ENCODE data around the gene SCN10A. TPM values are rescaled to one million over a fixed set of nuclear protein-coding genes. Genes with fewer than 3 reads are reported as not detected.

Gene SCN10A
- total and polyA plus RNA-seq, 9 of the 15 experiments (the other 6 are each of a cell fraction or from before 2014, with no cell fraction given): not detected

DNA sequence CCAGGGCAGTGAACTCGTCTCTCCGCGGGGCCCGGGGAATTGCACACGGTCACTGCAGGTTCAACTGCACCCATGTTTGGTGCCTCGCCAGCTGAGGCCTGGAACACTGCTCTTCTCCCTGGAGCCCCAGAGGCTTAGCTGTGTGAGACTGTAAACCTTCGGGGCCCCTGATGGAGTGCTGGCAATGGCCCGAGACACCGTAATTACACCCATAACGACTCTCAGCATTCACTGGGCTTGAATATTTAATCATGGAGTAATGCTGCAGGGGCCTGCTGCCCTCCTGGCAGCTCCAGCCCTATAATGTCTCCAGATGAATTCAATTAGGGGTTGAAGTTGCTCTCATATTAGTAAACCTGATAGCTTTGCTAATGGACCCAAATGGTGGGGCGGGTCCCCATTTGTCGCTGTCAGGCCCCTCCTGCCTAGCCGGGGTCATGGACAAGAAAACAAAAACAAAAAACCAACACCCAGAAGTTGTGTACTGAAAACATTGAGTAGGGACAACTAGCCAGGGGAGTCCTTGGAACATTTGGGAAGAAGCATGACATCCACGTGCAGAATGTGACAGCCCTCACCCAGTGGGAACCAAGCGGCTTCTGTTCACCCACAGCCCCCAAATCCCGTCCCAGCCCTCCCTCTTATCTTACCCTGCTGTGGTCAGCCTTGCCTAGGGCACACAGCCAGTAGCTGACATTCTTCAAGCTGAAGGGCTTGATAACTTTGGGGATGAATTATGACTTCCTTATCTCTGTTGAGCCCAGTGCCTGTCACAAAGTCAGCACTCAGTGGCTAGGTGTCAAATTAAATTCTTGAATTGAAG is 92.2 kb downstream of the SCN10A start (continued):
- TF ChIP-seq ZBTB2 (IDR thresholded peaks at IDR 0.05) (peak; percentile 86), CXXC5 (CRISPR knock-in tag; IDR thresholded peaks at IDR 0.05) (peak; percentile 68), CBFA2T2 (conservative IDR thresholded peaks at IDR 0.05) (peak; percentile 98), STAT5A (IDR thresholded peaks at IDR 0.05; ENCODE audit: borderline replicate concordance, low read length) (peak; percentile 95), POLR2AphosphoS5 (IDR thresholded peaks at IDR 0.05; ENCODE audit: control insufficient read depth, insufficient read depth, low read depth, low read length) (peak; percentile 98), FOSL1 (tag; conservative IDR thresholded peaks at IDR 0.05) (peak; percentile 86), KDM4B (IDR thresholded peaks at IDR 0.05; ENCODE audit: borderline replicate concordance in 2 of 2, low read depth in 1 of 2) (peak in 1 of 2 experiments; percentile 80; a peak in 1 of 4 replicates), FOXJ2 (tag; IDR thresholded peaks at IDR 0.05) (peak; percentile 89), NELFE (IDR thresholded peaks at IDR 0.05; ENCODE audit: insufficient read depth, insufficient read length) (no peak), CTBP1 (IDR thresholded peaks at IDR 0.05; ENCODE audit: borderline replicate concordance) (peak; percentile 92), KLF10 (CRISPR knock-in tag; IDR thresholded peaks at IDR 0.05) (no peak), SMARCE1 (IDR thresholded peaks at IDR 0.05) (peak; percentile 98), RAD51 (IDR thresholded peaks at IDR 0.05; ENCODE audit: borderline replicate concordance, low read depth) (peak; percentile 26; the same call in 1 of the 2 replicates), MAZ (CRISPR knock-in tag; conservative IDR thresholded peaks at IDR 0.05 in 1 of 2, IDR thresholded peaks at IDR 0.05 in 1 of 2) (peak; percentile 37 to 82; a peak in 3 of 4 replicates), HOXB6 (CRISPR knock-in tag; IDR thresholded peaks at IDR 0.05; ENCODE audit: borderline replicate concordance) (no peak), ZNF146 (CRISPR knock-in tag; IDR thresholded peaks at IDR 0.05; ENCODE audit: unreplicated experiment) (no peak), ZEB2 (IDR thresholded peaks at IDR 0.05) (peak; percentile 80), ZNF197 (CRISPR knock-in tag; IDR thresholded peaks at IDR 0.05; ENCODE audit: low read depth) (peak; percentile 90), MXI1 (IDR thresholded peaks at IDR 0.05; ENCODE audit: low read depth, low read length) (peak; percentile 67), PPARD (CRISPR knock-in tag; IDR thresholded peaks at IDR 0.05) (no peak), CBFA2T3 (IDR thresholded peaks at IDR 0.05) (peak; percentile 99), MEIS2 (IDR thresholded peaks at IDR 0.05; ENCODE audit: partially characterized antibody) (peak; percentile 100), GATA2 (CRISPR knock-in tag; IDR thresholded peaks at IDR 0.05) (peak; percentile 91)
- TF ChIP-seq, protein P1, sequence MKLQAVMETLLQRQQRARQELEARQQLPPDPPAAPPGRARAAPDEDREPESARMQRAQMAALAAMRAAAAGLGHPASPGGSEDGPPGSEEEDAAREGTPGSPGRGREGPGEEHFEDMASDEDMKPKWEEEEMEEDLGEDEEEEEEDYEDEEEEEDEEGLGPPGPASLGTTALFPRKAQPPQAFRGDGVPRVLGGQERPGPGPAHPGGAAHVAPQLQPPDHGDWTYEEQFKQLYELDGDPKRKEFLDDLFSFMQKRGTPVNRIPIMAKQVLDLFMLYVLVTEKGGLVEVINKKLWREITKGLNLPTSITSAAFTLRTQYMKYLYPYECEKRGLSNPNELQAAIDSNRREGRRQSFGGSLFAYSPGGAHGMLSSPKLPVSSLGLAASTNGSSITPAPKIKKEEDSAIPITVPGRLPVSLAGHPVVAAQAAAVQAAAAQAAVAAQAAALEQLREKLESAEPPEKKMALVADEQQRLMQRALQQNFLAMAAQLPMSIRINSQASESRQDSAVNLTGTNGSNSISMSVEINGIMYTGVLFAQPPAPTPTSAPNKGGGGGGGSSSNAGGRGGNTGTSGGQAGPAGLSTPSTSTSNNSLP (IDR thresholded peaks at IDR 0.05; ENCODE audit: borderline replicate concordance, low read depth, low read length): peak; percentile 76; the same call in 1 of the 2 replicates
- TF ChIP-seq, protein P2, sequence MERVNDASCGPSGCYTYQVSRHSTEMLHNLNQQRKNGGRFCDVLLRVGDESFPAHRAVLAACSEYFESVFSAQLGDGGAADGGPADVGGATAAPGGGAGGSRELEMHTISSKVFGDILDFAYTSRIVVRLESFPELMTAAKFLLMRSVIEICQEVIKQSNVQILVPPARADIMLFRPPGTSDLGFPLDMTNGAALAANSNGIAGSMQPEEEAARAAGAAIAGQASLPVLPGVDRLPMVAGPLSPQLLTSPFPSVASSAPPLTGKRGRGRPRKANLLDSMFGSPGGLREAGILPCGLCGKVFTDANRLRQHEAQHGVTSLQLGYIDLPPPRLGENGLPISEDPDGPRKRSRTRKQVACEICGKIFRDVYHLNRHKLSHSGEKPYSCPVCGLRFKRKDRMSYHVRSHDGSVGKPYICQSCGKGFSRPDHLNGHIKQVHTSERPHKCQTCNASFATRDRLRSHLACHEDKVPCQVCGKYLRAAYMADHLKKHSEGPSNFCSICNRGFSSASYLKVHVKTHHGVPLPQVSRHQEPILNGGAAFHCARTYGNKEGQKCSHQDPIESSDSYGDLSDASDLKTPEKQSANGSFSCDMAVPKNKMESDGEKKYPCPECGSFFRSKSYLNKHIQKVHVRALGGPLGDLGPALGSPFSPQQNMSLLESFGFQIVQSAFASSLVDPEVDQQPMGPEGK (CRISPR knock-in tag; IDR thresholded peaks at IDR 0.05; ENCODE audit: borderline replicate concordance): no peak
